Mesothelial cell of epicardium (in vitro differentiated cells): ENCODE data around the gene CIZ1. TPM values are rescaled to one million over a fixed set of nuclear protein-coding genes. Genes with fewer than 3 reads are reported as not detected.
A peak's percentile ranks its signal among the peaks of the same experiment; 100 is the strongest.

Source experiments
- DNase-seq, 2 experiments: peaks; one replicate each; pipeline ENCODE4 v3.0.0; 2021; ENCODE audit warnings: low spot score in 2 of 2; ENCODE audit not compliant: unreplicated experiment in 2 of 2
- H3K27ac Mint-ChIP-seq: 2 replicates; pipeline ENCODE4 v1.8.0; 2021; ENCODE audit warnings: mixed read lengths
- H3K27me3 Mint-ChIP-seq: 2 replicates; pipeline ENCODE4 v1.8.0; 2021; ENCODE audit warnings: low read depth, mixed read lengths
- H3K36me3 Mint-ChIP-seq: 2 replicates; pipeline ENCODE4 v1.8.0; 2021; ENCODE audit warnings: mixed read lengths
- H3K4me1 Mint-ChIP-seq: 2 replicates; pipeline ENCODE4 v1.8.0; 2021; ENCODE audit warnings: mixed read lengths
- H3K4me3 Mint-ChIP-seq: 2 replicates; pipeline ENCODE4 v1.8.0; 2021; ENCODE audit warnings: mild to moderate bottlenecking, moderate library complexity, mixed read lengths
- H3K9me3 Mint-ChIP-seq: 2 replicates; pipeline ENCODE4 v1.8.0; 2021; ENCODE audit warnings: mixed read lengths
- CTCF ChIP-seq: fragments of 200-600 bp; sonication (generic); IDR thresholded peaks from one replicate; pipeline ENCODE4 v1.5.0; 2021; ENCODE audit warnings: antibody characterized with exemption; ENCODE audit not compliant: unreplicated experiment
- total RNA-seq: library from RNA; stranded (reverse); gene quantifications from 3 replicates; pipeline ENCODE4 v1.2.1, GENCODE V29; 2021

Gene CIZ1
- total RNA-seq, 1 donor from 2014 or later: 152 TPM

- Mint-ChIP-seq H3K27ac (no peak overlapping the region), H3K27me3 (peaks cover 8% of the 10 kb centered on the region), H3K4me1 (peaks cover 21% of the 10 kb centered on the region), H3K4me3 (no peak overlapping the region), H3K9me3 (no peaks in the 10 kb centered on the region), H3K36me3 (no peaks in the 10 kb centered on the region)
- TF ChIP-seq CTCF: no peak
- no peak for DNase-seq
Observed at GRCh38 chr9:128208386-128208785, 17.0 kb upstream of the CIZ1 start.

GRCh38 chr9:128206916-128207910 is 15.8 kb upstream of the CIZ1 start:
- H3K9me3 Mint-ChIP-seq: no peaks in the 10 kb centered on the region
- H3K4me1 Mint-ChIP-seq: peaks cover 24% of the 10 kb centered on the region
- no peak for DNase-seq
- no peaks in the 10 kb centered on the region for H3K36me3 Mint-ChIP-seq
- H3K27ac Mint-ChIP-seq: no peak overlapping the region
- H3K27me3 Mint-ChIP-seq: peaks cover 8% of the 10 kb centered on the region
- TF ChIP-seq CTCF: no peak
- no peak overlapping the region for H3K4me3 Mint-ChIP-seq

- no peak for TF ChIP-seq CTCF
Observed at GRCh38 chr9:128206484-128206883, 15.1 kb upstream of the CIZ1 start.

GRCh38 chr9:128205296-128205944 is 14.0 kb upstream of the CIZ1 start:
- peak overlapping the region; percentile 78 for H3K4me3 Mint-ChIP-seq
- H3K9me3 Mint-ChIP-seq: no peaks in the 10 kb centered on the region
- peaks cover 12% of the 10 kb centered on the region for H3K4me1 Mint-ChIP-seq
- no peak for DNase-seq
- no peak for TF ChIP-seq CTCF
- peaks cover 8% of the 10 kb centered on the region for H3K27me3 Mint-ChIP-seq
- no peak overlapping the region for H3K27ac Mint-ChIP-seq
- H3K36me3 Mint-ChIP-seq: no peaks in the 10 kb centered on the region

More at GRCh38 chr9:128206484-128206883, 15.1 kb upstream of the CIZ1 start:
- Mint-ChIP-seq H3K9me3 (no peaks in the 10 kb centered on the region), H3K4me3 (no peak overlapping the region), H3K27ac (no peak overlapping the region), H3K36me3 (no peaks in the 10 kb centered on the region), H3K4me1 (peaks cover 20% of the 10 kb centered on the region), H3K27me3 (peaks cover 8% of the 10 kb centered on the region)
- no peak for DNase-seq

GRCh38 chr9:128204858-128205257 is 13.5 kb upstream of the CIZ1 start:
- Mint-ChIP-seq H3K27ac (no peak overlapping the region), H3K4me1 (peaks cover 12% of the 10 kb centered on the region), H3K9me3 (no peaks in the 10 kb centered on the region), H3K36me3 (no peaks in the 10 kb centered on the region), H3K27me3 (peaks cover 8% of the 10 kb centered on the region), H3K4me3 (peak overlapping the region; percentile 78)
- no peak for TF ChIP-seq CTCF
- no peak for DNase-seq
